GM10266 (cell line): ENCODE data around the gene DNM2.

ENCODE experiments used
- DNase-seq: peaks from one replicate; pipeline ENCODE4 v3.0.0; 2012; ENCODE audit errors: extremely low spot score
- TF ChIP-seq, protein P1 (sequence below): IDR thresholded peaks from 2 replicates; pipeline ENCODE4 v1.5.1; 2012; ENCODE audit warnings: mild to moderate bottlenecking, low read depth; ENCODE audit not compliant: control insufficient read depth, insufficient read depth; ENCODE audit errors: missing control alignments

The DNM2 gene

GRCh38 chr19:10828981-10829821 lies 111.3 kb downstream of the DNM2 start:
- TF ChIP-seq, protein P1, sequence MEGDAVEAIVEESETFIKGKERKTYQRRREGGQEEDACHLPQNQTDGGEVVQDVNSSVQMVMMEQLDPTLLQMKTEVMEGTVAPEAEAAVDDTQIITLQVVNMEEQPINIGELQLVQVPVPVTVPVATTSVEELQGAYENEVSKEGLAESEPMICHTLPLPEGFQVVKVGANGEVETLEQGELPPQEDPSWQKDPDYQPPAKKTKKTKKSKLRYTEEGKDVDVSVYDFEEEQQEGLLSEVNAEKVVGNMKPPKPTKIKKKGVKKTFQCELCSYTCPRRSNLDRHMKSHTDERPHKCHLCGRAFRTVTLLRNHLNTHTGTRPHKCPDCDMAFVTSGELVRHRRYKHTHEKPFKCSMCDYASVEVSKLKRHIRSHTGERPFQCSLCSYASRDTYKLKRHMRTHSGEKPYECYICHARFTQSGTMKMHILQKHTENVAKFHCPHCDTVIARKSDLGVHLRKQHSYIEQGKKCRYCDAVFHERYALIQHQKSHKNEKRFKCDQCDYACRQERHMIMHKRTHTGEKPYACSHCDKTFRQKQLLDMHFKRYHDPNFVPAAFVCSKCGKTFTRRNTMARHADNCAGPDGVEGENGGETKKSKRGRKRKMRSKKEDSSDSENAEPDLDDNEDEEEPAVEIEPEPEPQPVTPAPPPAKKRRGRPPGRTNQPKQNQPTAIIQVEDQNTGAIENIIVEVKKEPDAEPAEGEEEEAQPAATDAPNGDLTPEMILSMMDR: peak; percentile 11
- DNase-seq: no peak

- TF ChIP-seq, protein P1: no peak
These were observed 112.1 kb downstream of the DNM2 start for GRCh38 chr19:10829967-10830366.

GRCh38 chr19:10830370-10830769 lies 112.5 kb downstream of the DNM2 start:
- no peak for DNase-seq
- TF ChIP-seq, protein P1: no peak

More at GRCh38 chr19:10829967-10830366, 112.1 kb downstream of the DNM2 start:
- DNase-seq: no peak

DNA sequence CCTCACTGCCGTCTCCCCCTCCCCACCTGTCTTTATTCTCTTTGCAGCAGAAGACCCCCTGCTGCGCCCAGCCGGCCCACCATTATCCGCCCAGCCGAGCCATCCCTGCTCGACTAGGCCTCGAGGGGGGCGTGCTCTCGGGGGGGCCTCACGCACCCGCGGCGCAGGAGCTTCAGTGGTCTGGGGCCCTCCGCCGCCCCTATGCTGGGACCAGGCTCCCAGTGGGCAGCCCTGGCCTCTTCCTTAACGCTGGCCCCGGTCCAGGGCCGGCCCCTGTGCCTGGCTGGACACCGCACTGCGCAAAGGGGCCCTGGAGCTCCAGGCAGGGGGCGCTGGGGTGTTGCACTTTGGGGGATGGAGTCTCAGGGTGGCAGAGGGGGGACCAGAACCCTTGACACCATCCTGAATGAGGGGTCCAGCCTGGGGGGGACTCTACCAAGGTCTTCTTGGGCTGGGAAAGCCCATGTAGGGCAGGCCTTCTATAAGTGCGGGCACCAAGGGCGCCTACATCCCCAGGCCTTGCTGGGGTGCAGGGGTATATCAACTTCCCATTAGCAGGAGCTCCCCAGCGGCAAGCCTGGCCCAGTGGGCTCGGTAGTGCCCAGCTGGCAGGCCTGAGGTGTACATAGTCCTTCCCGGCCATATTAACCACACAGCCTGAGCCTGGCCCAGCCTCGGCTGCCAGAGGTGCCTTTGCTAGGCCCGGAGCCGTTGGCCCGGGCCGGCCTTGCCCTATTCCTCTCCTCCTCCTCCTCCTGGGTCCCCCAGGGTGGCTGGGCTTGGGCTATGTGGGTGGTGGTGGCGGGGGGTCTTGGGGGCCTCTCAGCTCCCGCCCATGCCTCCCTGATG lies 113.3 kb downstream of the DNM2 start:
- DNase-seq: no peak
- TF ChIP-seq, protein P1: no peak

DNA sequence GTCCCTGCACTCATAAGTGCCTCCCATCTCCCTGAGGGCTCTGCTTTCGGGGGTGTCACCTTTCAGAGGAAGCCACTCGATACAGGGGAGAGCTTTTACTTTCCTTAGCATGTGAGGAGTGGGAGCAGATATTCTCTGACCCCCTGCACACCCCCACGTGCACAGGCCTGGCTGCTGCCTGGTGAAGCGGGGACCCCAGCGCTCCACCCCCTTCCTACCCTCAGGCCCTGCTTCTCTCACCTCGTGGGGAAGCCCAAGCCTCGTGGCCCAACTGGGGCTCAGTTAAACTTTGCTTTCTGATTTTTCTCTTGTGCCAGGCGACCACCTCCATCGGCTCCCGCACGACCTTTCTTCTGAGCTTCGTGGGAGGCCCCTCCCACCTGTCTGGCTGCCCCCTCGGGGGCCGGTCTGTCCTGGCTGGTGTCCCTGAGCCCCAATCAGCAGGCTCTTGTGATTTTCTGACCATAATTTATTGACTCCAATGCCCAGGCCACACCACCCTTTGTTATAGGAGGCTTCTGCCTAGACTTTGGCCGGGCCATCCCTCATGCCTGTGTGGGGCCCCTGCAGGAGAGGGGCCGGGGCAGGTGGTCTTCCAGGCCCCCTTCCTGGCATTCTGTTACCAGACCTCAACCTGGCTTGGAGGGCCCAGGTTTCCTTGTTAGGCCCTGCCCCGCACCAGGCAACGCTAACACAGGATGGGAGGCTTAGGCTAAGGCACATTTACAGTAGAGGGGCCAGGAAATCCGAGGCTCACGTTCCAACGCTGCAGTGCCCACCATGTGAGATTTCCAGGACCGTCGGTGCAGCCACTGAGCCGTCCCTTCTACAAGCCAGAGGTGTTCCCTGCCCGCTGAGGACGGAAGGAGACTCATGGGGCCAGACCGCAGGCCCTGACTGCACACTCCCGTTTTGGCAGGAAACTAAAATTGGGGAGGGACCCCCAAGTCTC lies 114.4 kb downstream of the DNM2 start:
- TF ChIP-seq, protein P1: no peak
- DNase-seq: no peak

DNA sequence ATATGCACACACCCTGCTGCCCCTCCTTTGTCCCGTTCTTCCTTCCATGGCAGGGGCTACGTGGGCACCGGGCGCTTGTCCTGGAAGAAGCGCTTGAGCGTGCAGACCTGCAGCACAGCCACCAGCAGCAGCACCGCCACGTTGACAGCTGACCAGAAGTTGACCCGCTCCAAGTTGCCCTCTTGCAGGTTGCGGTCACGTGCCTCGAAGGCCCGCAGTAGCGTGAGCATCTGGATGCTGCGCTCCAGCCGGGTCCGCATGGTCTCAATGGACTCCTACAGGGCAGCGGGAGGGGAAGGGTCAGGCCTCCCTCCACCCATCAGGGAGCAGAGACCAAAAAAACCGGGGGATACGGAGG lies 115.0 kb downstream of the DNM2 start:
- DNase-seq: no peak
- TF ChIP-seq, protein P1: no peak
